OCI-M2 (cell line): ENCODE measurements around the gene CELSR1.
"Not testable (repeated sequence)": the region's sequence is repeated elsewhere in the genome, so short reads cannot be mapped to it uniquely, and the experiment has no call there.

Experiments used
- DNase-seq: peaks from one replicate; lab custom pipeline; 2025; ENCODE audit not compliant: unreplicated experiment; lab: John Stamatoyannopoulos, UW

CELSR1 gene

DNA sequence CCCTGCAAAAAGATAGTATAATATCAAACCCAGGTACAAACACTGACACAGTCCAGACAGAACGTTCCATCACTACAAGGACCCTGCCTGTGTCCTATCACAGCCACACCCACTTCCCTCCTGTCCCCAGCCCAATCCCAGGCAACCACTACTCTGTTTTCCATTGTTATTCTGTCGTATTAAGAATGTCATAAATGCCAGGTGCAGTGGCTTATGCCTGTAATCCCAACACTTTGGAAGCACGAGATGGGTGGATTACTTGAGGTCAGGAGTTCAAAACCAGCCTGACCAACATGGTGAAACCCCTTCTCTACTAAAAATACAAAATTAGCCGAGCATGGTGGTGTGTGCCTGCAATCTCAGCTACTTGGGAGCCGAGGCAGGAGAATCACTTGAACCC lies 112.9 kb downstream of the CELSR1 start:
- no peak for DNase-seq

DNA sequence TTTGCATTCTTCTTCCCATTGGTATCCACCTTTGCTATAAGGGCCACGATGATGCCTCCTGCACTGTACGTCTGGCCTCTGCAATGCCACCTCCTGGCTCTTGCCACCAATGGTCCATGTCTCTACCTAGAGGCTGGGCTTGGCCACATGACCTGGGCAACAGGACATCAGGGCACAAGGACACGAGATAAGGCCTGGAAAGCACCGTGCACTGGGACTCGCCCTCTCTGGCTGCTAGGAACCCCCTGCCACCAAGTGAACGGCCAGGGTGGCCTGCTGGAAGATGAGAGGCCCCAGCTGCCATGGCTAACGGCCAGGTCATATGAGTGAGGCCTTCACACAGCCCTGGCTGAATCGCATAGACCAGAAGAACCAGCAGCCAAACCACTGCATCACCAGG lies 114.5 kb downstream of the CELSR1 start:
- DNase-seq = no peak

DNA sequence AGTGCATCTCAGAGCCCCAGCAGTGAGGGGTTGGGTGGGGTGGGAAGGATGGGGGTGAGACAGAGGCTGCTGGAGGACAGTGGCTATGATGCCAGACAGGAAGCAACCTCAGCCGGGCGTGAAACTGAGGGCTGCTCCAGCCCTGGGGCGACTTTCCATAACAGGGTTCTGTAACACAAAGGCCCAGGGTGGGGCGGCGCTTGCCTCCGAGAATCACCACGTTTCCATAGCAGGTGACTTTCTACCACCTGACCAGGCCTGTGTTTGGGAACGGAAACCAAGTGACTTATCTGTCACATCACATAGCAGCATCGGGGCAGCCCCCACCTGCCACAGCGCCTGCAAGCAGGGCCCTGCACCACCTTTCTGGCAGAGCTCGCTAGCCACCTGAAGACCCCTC lies 116.2 kb downstream of the CELSR1 start:
- DNase-seq = no peak

DNA sequence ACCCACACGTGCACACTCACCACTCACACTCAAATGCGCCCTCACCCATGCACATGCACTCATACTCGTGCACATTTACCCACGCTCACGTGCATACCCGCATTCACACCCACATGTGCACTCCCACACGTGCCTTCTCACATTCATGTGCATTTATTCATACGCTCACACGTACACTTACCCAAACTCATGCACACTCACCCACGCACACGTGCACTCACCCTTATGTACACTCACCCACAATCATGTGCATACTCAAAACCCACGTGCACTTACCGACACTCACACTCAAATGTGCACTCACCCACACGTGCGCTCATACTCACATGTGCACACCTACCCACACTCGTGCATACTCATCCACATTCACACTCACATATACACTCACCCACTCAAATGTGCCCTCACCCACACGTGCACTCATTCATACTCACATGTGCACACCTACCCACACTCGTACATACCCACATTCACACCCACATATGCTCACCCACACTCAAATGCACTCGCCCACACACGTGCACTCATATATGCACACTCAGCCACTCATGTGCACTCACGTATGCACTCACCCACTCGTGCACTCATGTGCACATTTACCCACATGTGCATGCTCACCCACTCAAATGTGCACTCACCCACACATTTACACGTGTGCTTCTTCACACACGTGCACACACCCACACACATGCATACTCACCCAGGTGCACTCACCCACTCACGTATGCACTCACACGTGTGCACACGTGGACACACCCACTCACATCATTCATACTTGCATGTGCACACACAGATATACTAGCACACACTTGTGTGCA lies 117.5 kb downstream of the CELSR1 start:
- no peak for DNase-seq

DNA sequence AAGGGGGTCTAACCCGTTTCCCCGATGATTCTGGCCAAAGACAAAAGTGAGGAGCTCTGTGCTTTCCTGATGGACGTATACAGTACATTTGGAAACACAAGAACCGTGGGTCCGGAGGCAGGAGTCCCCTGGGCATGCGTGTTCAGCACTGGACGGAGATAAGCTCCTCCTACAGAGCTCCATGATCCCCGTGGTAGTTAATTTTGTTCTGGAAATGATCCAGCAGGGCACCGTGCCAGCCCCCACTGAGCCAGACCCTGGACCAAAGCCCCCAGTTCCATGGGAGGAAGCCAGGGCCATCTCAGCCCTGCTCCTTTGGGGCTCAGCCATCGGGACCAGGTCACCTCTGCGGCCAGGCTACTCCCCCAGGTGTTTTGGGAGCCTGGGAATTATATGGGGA lies 118.6 kb downstream of the CELSR1 start:
- DNase-seq = no peak

GRCh38 chr22:46417769-46418168 lies 119.7 kb downstream of the CELSR1 start:
- no peak for DNase-seq

DNA sequence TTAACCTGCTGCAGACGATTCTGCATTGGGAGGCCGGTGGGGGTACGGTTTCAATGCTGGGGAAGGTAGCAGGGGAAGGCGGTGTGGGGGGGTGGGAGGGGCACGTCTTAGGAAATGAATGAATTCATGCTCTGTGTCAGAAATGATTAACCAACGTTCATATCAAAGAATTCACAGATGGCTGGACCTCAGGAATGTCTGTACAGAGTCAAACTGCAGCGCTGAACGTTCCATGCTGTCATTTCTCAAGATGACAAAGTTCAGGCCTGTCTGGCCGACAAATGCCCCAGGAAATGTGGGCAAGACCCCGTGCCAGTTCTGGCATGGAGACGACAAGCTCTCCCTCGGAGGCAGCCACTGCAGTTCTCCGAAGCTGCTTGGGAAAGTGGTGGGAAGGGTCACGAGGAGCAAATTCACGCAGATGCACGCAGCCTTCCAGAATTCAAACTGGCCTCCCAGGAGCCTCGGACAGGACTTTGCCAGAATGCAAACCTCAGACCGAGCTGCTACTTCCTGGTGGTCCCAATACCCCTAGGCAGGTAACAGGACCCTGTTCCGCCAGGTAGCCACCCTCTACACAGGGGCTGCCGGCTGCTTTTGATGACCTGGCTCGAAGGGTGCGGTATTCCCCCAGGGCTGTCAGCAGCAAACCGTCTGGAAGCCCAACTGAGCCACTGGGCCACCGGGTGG lies 120.4 kb downstream of the CELSR1 start:
- no peak for DNase-seq

GRCh38 chr22:46416520-46416871 lies 120.9 kb downstream of the CELSR1 start:
- DNase-seq = no peak

DNA sequence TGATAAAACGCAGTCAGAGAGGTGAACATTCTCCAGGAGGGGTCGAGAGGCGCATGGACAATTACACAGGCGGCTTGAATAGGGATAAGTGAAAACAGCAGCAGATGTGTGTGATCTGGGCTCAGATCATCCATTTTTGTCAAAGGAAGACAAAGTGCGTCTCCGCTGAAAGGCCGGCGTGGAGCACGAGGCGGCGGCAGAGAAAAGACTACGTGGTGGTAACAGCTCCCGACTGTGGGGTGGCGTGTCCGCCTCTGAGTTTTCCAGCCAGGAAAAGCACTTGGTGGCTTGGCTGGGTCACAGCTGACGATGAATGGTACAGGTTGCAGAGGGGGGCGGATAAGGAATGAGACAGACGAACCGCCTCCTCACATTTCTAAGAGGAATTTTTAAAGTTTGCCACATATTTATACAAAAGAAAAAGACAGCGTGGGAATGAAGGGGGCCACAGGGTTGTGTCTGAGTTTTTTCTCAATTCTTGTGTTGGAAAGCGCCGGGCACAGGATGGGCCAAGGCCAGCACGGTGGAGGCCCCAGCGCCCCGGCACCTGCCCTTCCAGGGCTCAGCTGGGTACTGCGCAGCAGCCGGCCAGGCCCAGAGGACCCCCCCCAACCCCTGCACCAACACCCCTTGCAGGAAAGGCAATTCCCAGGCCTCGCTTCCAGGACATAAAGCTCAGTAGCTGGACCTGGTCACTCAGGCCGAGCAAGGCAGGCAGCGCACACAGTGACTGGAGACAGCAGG lies 121.5 kb downstream of the CELSR1 start:
- DNase-seq = no peak

- no peak for DNase-seq
Observed at GRCh38 chr22:46414704-46415103, 122.7 kb downstream of the CELSR1 start.

GRCh38 chr22:46413725-46414379 lies 123.6 kb downstream of the CELSR1 start:
- DNase-seq = no peak

- no peak for DNase-seq
Observed at GRCh38 chr22:46411347-46411746, 126.1 kb downstream of the CELSR1 start.

GRCh38 chr22:46410291-46410808 lies 127.1 kb downstream of the CELSR1 start:
- DNase-seq = no peak

GRCh38 chr22:46409631-46410210 lies 127.7 kb downstream of the CELSR1 start:
- no peak for DNase-seq

- DNase-seq = no peak
Observed at GRCh38 chr22:46408568-46409506, 128.6 kb downstream of the CELSR1 start.

GRCh38 chr22:46407748-46408147 lies 129.7 kb downstream of the CELSR1 start:
- DNase-seq = no peak

GRCh38 chr22:46406791-46407190 lies 130.6 kb downstream of the CELSR1 start:
- DNase-seq = no peak

- DNase-seq = no peak
Observed at GRCh38 chr22:46406349-46406748, 131.1 kb downstream of the CELSR1 start.

DNA sequence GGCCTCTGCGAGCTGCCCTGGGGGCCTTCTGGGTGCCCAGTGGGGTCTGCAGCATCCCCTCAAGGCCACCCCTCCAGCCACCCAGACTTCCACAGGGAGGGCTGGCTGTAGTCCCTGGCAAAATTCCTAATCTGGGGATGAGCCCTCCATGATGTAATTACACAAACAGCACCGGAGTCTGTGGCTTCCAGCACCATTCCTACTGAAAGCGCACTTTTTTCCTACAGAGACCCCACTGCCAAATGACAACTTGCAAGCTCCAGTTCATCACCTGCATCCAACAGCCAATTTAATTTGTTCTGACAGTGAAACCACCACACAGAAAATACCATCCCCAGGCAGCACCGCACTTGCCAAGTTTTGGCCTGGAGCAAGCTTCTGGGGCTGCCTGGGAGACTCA lies 131.5 kb downstream of the CELSR1 start:
- DNase-seq = no peak

GRCh38 chr22:46403880-46404279 lies 133.5 kb downstream of the CELSR1 start:
- not testable (repeated sequence) for DNase-seq
